ENCODE data around the gene TCF21.
A peak's percentile ranks its signal among the peaks of the same experiment; 100 is the strongest.
"Not testable (repeated sequence)": the region's sequence is repeated elsewhere in the genome, so short reads cannot be mapped to it uniquely, and the experiment has no call there.

The TCF21 gene

DNA sequence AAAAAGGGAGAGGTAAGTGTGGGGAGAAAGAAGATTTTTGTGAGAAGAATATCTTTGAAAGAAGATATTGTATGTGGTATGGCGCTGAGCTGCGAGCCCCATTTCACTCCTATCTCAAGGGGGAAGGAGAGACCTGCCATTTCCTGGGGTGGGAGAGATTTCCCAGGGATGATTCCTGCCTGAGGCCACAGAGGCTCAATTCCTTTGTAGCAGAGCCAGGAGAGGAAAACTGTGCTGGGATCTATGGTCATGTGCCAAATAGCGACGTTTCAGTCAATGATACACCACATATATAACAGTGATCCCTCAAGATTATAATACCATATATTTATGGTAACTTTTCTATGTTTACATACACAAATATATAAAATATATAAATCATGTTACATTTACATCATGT lies 28.9 kb downstream of the TCF21 start:
- H3K4me3 ChIP-seq (ENCODE audit: low read length): no peak overlapping the region
- DNase-seq (ENCODE audit: low read depth, low spot score): no peak

DNA sequence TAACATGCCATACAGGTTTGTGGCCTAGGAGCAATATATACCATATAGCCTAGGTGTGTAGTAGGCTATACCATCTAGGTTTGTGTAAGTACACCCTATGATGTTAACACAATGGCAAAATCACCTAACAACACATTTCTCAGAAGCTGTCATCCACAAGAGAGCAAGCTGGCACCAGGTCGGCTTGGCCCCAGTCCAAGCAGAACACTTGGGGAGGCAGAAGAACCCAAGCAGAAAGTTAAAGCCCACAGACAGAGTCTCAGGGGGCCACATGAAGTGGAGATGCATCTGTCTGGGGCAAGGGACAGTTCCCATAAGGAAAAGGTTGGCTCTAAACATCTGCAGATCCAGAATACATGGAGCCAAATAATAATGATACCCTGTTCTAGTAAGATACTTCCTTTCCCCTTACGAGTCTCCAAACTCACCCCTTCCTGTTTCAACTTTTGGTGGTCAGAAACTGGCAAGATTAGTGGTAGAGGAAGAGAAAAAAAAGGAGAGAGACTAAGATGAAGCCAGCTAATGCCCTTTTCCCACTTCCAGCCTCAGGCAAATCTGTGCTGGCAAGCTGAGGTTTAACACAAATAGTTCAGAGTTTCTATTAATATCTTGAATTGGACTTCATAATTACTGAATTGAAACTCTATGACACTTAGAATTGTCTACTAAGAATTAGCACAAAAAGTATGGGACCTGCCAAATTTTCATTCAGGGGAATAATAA lies 29.5 kb downstream of the TCF21 start:
- no peak for DNase-seq (ENCODE audit: low read depth, low spot score)
- H3K4me3 ChIP-seq (ENCODE audit: low read length): no peak overlapping the region

DNA sequence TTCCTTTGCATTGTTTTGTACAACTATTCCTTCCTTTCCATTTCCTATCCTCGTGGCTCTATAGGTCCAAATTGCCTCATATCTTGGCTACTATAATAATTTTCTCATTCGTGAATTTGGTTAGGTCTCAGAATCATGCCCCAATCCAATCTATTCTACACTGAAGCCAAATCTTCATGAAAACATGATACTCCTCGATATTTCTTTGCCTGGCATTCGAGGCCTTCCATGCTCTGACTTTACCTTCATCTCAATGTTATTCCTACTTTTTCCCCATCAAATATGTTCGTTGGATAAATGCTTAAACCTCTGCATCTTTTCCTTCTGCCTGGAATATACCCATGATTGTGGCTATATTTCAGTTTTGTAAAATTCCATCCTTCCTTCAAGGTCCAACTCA lies 30.4 kb downstream of the TCF21 start:
- no peak overlapping the region for H3K4me3 ChIP-seq (ENCODE audit: low read length)
- no peak for DNase-seq (ENCODE audit: low read depth, low spot score)

DNA sequence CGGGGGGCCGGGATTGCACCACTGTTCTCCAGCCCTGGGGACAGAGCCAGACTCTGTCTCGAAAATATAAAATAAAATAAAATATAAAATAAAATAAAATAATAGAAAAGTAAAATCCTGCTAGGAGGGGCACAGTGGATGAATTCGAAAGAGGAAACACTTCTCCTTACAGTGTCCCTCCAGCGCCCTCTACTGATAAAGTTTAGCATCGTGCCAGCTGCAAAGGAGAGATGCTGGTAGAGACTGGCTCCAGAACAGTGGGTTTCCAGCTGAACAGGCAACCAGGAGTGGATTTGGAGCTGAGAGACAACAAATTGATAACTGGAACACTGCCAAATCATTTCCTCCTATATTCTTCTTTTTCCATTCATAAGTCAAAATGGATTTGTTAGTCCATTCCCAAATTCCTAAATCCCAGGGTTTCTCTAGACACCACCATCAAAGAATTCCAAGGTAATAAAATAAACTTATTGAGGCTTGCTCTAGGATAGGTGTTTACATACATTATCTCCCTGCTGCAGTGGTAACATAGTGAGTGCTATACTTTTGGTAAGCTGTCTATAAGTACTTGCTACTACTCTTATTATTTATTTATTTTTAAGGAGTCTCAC lies 32.4 kb downstream of the TCF21 start:
- peak; percentile 58 for DNase-seq (ENCODE audit: low read depth, low spot score)
- no peak overlapping the region for H3K4me3 ChIP-seq (ENCODE audit: low read length)

DNA sequence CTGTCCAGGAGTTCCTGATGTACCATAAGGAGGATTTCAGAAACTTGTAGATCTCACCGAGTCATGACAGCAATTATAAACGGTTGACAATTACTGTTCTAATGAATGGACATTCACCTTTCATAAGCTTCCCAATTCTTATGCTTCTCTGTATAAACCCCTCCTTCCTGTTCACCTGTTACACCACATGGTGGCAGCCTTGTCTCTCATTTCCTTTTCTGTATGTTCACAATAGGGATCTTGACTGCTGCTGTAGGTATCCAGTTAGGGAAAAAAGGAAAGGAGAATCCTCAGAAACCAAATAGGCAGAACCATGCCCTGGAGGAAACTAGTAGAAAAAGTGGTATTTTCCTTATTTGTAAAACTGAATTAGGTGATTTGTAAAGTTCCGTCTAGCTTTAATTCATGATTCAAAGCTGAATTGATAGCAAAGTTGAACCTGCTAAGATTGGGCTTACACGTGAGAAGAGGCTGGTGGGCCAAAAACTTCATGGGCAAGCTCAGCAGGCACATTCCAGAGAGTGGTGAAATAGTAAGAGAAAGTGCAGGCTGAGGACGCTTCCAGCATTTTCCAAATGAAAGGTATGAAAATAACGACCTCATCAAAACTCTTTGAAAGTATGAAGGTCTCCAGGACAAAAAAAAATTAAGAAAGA lies 35.2 kb downstream of the TCF21 start:
- peak; percentile 64 for DNase-seq (ENCODE audit: low read depth, low spot score)
- no peak overlapping the region for H3K4me3 ChIP-seq (ENCODE audit: low read length)

DNA sequence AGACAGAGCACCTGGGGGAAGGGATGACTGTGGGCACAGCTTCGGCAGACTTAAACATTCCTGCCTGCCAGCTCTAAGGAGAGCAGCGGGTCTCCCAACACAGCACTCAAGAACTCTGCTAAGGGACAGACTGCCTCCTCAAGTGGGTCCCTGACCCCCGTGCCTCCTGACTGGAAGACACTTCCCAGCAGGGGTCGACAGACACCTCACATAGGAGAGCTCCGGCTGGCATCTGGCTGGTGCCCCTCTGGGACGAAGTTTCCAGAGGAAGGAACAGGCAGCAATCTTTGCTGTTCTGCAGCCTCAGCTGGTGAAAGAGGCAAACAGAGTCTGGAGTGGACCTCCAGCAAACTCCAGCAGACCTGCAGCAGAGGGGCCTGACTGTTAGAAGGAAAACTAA lies 42.3 kb downstream of the TCF21 start:
- not testable (repeated sequence) for H3K4me3 ChIP-seq (ENCODE audit: low read length); DNase-seq (ENCODE audit: low read depth, low spot score)

DNA sequence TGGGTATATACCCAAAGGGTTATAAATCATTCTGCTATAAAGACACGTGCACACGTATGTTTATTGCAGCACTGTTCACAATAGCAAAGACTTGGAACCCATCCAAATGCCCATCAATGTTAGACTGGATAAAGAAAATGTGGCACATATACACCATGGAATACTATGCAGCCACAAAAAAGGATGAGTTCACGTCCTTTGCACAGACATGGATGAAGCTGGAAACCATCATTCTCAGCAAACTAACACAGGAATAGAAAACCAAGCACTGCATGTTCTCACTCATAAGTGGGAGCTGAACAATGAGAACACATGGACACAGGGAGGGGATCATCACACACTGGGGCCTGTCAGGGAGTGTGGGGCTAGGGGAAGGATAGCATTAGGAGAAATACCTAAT lies 47.4 kb downstream of the TCF21 start:
- not testable (repeated sequence) for DNase-seq (ENCODE audit: low read depth, low spot score); H3K4me3 ChIP-seq (ENCODE audit: low read length)

DNA sequence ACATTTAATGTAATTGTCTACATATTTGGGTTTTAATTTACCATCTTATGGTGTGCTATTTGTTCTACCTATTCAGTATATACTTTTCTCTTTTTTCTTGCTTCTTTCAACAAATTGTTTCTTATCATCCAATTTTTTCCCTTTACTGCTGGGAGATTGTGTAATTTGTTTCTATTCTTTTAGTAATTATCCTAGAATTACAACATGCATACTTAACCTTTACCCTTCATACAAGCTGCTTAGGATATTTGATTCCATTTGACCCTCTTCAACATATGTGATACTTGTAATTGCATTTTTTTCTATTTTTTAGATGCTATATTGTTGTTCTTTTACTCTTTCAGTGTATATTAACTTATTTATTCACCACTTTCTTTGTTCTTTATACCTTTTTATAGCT lies 49.0 kb downstream of the TCF21 start:
- H3K4me3 ChIP-seq (ENCODE audit: low read length): no peak overlapping the region
- DNase-seq (ENCODE audit: low read depth, low spot score): no peak

DNA sequence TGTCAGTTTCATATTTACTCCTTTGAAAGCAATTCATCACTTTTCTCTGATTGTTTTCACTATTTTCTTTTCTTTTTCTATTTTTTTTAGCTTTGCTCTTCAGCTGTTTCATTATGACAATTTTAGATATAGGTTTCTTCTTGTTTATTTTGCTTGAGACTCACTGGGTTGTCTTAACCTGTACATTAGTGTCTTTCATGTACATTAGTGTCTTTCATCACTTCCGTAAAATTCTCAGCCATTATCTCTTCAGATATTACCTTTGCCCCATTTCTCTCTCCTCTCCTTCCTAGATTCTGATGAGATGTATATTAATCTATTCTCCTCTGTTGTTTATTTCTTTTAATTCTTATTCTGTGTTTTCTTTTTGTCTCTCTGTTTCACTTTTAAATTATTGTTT lies 49.6 kb downstream of the TCF21 start:
- H3K4me3 ChIP-seq (ENCODE audit: low read length): no peak overlapping the region
- no peak for DNase-seq (ENCODE audit: low read depth, low spot score)

DNA sequence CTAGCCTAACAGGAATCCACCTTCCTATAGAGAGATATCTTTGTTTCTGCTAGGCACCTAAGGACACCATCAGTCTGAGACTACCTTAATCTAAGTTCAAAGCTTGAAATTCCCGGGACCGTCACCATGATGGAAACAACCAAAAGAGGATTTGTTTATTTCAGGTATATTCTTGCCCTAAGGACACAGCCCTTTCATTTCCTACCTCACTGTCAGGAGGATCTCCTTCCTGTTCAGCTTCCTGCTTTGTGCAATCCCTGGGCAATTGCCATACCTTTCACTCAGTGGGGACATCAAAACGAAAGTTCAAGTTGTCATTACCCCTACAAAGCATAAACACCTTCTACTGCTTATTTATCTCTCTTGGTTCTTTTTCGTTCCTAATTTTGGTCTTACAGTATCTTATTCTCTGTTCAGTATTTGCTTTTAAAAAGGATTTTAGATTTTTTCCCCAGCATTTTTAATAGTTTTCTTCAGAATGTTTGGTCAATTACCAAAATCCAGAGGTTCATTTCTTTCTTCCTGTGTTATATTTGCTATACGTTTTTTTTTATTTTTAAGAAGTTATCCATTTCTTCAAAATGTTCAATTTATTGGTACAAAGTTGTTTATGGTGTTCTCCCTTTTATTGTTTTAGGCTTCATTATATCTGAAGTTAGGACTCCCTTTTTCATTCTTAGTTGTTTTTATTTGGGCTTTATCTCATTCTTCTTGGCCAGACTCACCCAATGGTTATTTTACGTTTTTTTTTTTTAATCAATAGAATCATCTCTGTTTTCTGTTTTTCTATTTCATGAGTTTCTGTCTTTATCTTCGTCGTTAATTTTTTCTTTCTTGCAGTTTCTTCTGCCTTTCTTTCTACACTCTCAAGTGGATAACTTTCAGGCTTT lies 51.1 kb downstream of the TCF21 start:
- no peak overlapping the region for H3K4me3 ChIP-seq (ENCODE audit: low read length)
- no peak for DNase-seq (ENCODE audit: low read depth, low spot score)
